ENCODE results near the gene UBE2E2. TPM values are rescaled to one million over a fixed set of nuclear protein-coding genes. Genes with fewer than 3 reads are reported as not detected.

The UBE2E2 gene
- total RNA-seq, 1 donor from 2014 or later, result 85.2 TPM

GRCh38 chr3:23485922-23486321 is 282.8 kb downstream of the UBE2E2 start:
- no peak for TF ChIP-seq CTCF (IDR thresholded peaks at IDR 0.05)
- Mint-ChIP-seq H3K36me3 (ENCODE audit: low read depth) (no peaks in the 10 kb centered on the region), H3K27me3 (ENCODE audit: low read depth) (no peaks in the 10 kb centered on the region), H3K4me3 (ENCODE audit: unreplicated experiment) (no peak overlapping the region), H3K27ac (ENCODE audit: unreplicated experiment) (no peak overlapping the region), H3K9me3 (ENCODE audit: low read depth) (no peaks in the 10 kb centered on the region), H3K4me1 (ENCODE audit: low read depth) (peaks cover 37% of the 10 kb centered on the region)
- no peak for DNase-seq (ENCODE audit: low spot score)

- no peaks in the 10 kb centered on the region for H3K36me3 Mint-ChIP-seq (ENCODE audit: low read depth)
- H3K27me3 Mint-ChIP-seq (ENCODE audit: low read depth), result no peaks in the 10 kb centered on the region
- no peak overlapping the region for H3K4me3 Mint-ChIP-seq (ENCODE audit: unreplicated experiment)
- H3K9me3 Mint-ChIP-seq (ENCODE audit: low read depth), result no peaks in the 10 kb centered on the region
- no peak for DNase-seq (ENCODE audit: low spot score)
- H3K27ac Mint-ChIP-seq (ENCODE audit: unreplicated experiment), result no peak overlapping the region
- peaks cover 34% of the 10 kb centered on the region for H3K4me1 Mint-ChIP-seq (ENCODE audit: low read depth)
- TF ChIP-seq CTCF (IDR thresholded peaks at IDR 0.05), result no peak
Observed at GRCh38 chr3:23487015-23487414, 283.9 kb downstream of the UBE2E2 start.

GRCh38 chr3:23488618-23489017 is 285.5 kb downstream of the UBE2E2 start:
- Mint-ChIP-seq H3K4me1 (ENCODE audit: low read depth) (peaks cover 33% of the 10 kb centered on the region), H3K4me3 (ENCODE audit: unreplicated experiment) (no peak overlapping the region), H3K36me3 (ENCODE audit: low read depth) (no peaks in the 10 kb centered on the region), H3K27ac (ENCODE audit: unreplicated experiment) (no peak overlapping the region), H3K27me3 (ENCODE audit: low read depth) (no peaks in the 10 kb centered on the region), H3K9me3 (ENCODE audit: low read depth) (no peaks in the 10 kb centered on the region)
- TF ChIP-seq CTCF (IDR thresholded peaks at IDR 0.05), result no peak
- no peak for DNase-seq (ENCODE audit: low spot score)

GRCh38 chr3:23489300-23490158 is 286.4 kb downstream of the UBE2E2 start:
- Mint-ChIP-seq H3K27me3 (ENCODE audit: low read depth) (no peaks in the 10 kb centered on the region), H3K4me3 (ENCODE audit: unreplicated experiment) (no peak overlapping the region), H3K36me3 (ENCODE audit: low read depth) (no peaks in the 10 kb centered on the region), H3K9me3 (ENCODE audit: low read depth) (no peaks in the 10 kb centered on the region), H3K27ac (ENCODE audit: unreplicated experiment) (no peak overlapping the region), H3K4me1 (ENCODE audit: low read depth) (peaks cover 39% of the 10 kb centered on the region)
- DNase-seq (ENCODE audit: low spot score), result no peak
- no peak for TF ChIP-seq CTCF (IDR thresholded peaks at IDR 0.05)

- Mint-ChIP-seq H3K4me3 (ENCODE audit: unreplicated experiment) (no peak overlapping the region), H3K4me1 (ENCODE audit: low read depth) (peaks cover 48% of the 10 kb centered on the region), H3K36me3 (ENCODE audit: low read depth) (no peaks in the 10 kb centered on the region), H3K9me3 (ENCODE audit: low read depth) (no peaks in the 10 kb centered on the region), H3K27me3 (ENCODE audit: low read depth) (no peaks in the 10 kb centered on the region), H3K27ac (ENCODE audit: unreplicated experiment) (peak overlapping the region; percentile 68)
- TF ChIP-seq CTCF (IDR thresholded peaks at IDR 0.05), result no peak
- DNase-seq (ENCODE audit: low spot score), result no peak
Observed at GRCh38 chr3:23490459-23490858, 287.3 kb downstream of the UBE2E2 start.

Measured in chondrocyte (in vitro differentiated cells).